Head of caudate nucleus (tissue), 42 donors: Measurements from ENCODE around the gene TNC.

ENCODE experiments used
- DNase-seq, 42 donors: peaks; one replicate each; pipeline versions ENCODE4 v3.0.0 to v3.0.0-alpha.2; 2020 to 2021; ENCODE audit warnings: mixed read lengths in 7 of 42
- intact Hi-C: fragments of 100-400 bp; cut with DNase I; formaldehyde crosslinking; loops from one replicate; pipeline ENCODE4 v1.15.0; 2022

Gene TNC

GRCh38 chr9:115117999-115118878 is at the start of gene TNC:
Gene TNC, minus strand, starts transcription at chr9:115118157. Its CDS starts 27,139 bp downstream, at chr9:115091018.
- DNase-seq: peak; percentile 4 to 76 (median 54)
- intact Hi-C loops: no loop called here

- DNase-seq: no peak
- intact Hi-C loops: no loop called here
Observed at GRCh38 chr9:115167175-115167574, 49.2 kb upstream of the TNC start.

GRCh38 chr9:115165233-115165632 is 47.3 kb upstream of the TNC start:
- intact Hi-C loops: no loop called here
- DNase-seq: no peak

GRCh38 chr9:115164511-115164974 is 46.6 kb upstream of the TNC start:
- DNase-seq: peak; percentile 18 to 93 (median 78)

GRCh38 chr9:115162946-115163345 is 45.0 kb upstream of the TNC start:
- intact Hi-C loops: no loop called here
- no peak for DNase-seq

More at GRCh38 chr9:115164511-115164974, 46.6 kb upstream of the TNC start:
- intact Hi-C loops: no loop called here

GRCh38 chr9:115161446-115161845 is 43.5 kb upstream of the TNC start:
- intact Hi-C loops: no loop called here
- DNase-seq: no peak

- intact Hi-C loops: no loop called here
Observed at GRCh38 chr9:115158661-115159481, 40.9 kb upstream of the TNC start.

GRCh38 chr9:115157245-115157674 is 39.3 kb upstream of the TNC start:
- peak in 17 of 42 donors; percentile 2 to 65 (median 20) for DNase-seq
- intact Hi-C loops: no loop called here

More at GRCh38 chr9:115158661-115159481, 40.9 kb upstream of the TNC start:
- DNase-seq: no peak

GRCh38 chr9:115155037-115155436 is 37.1 kb upstream of the TNC start:
- no peak for DNase-seq
- intact Hi-C loops: no loop called here

- no peak for DNase-seq
- intact Hi-C loops: no loop called here
Observed at GRCh38 chr9:115154617-115155016, 36.7 kb upstream of the TNC start.

GRCh38 chr9:115152281-115152820 is 34.4 kb upstream of the TNC start:
- intact Hi-C loops: no loop called here
- no peak for DNase-seq

GRCh38 chr9:115148721-115149120 is 30.8 kb upstream of the TNC start:
- DNase-seq: no peak
- intact Hi-C loops: no loop called here

GRCh38 chr9:115146581-115147021 is 28.6 kb upstream of the TNC start:
- no peak for DNase-seq
- intact Hi-C loops: no loop called here

- DNase-seq: no peak
- intact Hi-C loops: no loop called here
Observed at GRCh38 chr9:115144706-115145105, 26.7 kb upstream of the TNC start.

- intact Hi-C loops: no loop called here
- no peak for DNase-seq
Observed at GRCh38 chr9:115143689-115144088, 25.7 kb upstream of the TNC start.

- peak in 41 of 42 donors; percentile 10 to 78 (median 52) for DNase-seq
- intact Hi-C loops: no loop called here
Observed at GRCh38 chr9:115142517-115143270, 24.7 kb upstream of the TNC start.

GRCh38 chr9:115142090-115142489 is 24.1 kb upstream of the TNC start:
- intact Hi-C loops: no loop called here
- DNase-seq: no peak

- intact Hi-C loops: no loop called here
- no peak for DNase-seq
Observed at GRCh38 chr9:115141612-115142011, 23.7 kb upstream of the TNC start.

GRCh38 chr9:115138151-115138550 is 20.2 kb upstream of the TNC start:
- DNase-seq: no peak
- intact Hi-C loops: no loop called here
